GM21576 (cell line): Measurements from ENCODE around the gene ICOS.

ENCODE experiments used
- ATAC-seq: cut with Tn5 transposase; IDR thresholded peaks from one replicate; pipeline ENCODE4 v1.9.1; 2021; ENCODE audit warnings: mild to moderate bottlenecking, moderate library complexity; ENCODE audit not compliant: unreplicated experiment

Gene ICOS

DNA sequence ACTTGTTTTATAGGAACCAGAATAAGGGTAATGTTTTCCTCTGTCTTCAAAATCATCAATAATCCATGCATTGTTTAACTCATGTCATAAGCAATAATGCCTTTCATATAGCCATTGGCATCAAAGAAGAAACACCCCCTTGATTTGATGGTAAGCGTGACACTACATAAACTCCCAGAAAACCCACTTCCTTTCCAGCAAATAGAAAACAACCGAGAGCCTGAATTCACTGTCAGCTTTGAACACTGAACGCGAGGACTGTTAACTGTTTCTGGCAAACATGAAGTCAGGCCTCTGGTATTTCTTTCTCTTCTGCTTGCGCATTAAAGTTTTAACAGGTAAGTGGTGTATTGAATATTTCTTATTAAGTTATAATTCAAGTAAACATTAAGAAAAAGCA is at the start of gene ICOS:
Gene ICOS (plus strand): TSS at position 229 of the 400 bp plus-strand sequence. CDS start 52 bp downstream, at position 281.
- no peak for ATAC-seq

GRCh38 chr2:203887677-203888076 is 48.9 kb upstream of the ICOS start:
- ATAC-seq, result no peak

DNA sequence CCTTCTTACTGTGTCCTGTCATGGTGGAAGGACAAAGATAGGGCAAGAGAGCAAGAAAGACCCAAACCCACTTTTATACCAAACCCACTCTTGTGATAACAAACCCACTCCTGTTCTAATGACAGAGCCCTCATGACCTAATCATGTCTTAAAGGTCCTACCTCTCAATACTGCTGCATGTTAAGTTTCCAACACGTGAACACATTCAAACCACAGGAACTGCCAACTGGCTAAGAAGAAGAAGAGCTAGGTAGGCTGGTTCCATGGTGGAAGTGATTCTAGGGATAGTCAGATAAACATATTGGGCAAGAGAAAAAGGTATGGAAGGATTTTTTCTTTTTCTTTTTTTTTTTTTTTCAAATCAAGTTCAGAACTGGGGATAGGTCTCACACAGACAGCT is 47.0 kb upstream of the ICOS start:
- ATAC-seq, result no peak

DNA sequence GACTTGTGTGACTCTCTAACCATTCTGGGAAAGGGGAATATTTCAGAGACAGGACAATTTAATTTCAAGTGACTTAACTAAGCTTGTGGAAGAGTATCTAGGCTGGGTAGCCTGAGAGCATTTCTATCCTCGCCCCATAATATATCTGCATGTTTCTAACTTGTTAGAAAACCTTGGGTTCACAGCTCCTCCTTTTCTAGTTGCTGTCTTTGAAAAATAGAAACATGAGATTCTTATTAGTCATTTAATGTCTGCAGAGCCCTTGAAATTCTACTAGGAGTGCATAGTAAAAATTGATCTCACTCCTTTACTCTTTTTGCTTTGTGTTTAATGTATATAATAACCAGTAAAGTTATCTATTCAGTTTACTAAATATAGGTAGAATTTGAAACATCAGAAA is 46.6 kb upstream of the ICOS start:
- ATAC-seq, result no peak

- no peak for ATAC-seq
Observed at GRCh38 chr2:203890733-203891132, 45.8 kb upstream of the ICOS start.

DNA sequence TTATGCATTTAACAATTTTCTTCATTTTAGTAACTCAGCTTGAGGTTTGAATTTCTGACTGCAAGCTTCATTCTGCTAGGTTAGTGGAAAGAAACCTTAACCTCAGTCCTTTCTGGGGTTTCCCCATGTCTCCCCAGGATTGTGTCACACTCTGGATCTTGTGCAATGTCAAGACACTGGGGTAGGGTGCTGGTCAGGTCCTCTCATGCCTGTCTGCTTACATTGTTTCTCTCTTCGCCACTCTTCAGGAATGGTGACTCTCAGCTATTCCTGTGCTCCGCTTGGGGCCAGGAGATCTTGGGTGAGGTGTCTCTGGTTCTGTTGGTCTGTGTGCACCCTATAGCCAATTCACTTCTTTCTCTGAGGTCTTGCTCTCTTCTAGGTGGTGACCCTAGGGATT is 45.1 kb upstream of the ICOS start:
- no peak for ATAC-seq

- no peak for ATAC-seq
Observed at GRCh38 chr2:203892207-203892606, 44.4 kb upstream of the ICOS start.

GRCh38 chr2:203893401-203893800 is 43.2 kb upstream of the ICOS start:
- no peak for ATAC-seq

GRCh38 chr2:203893840-203894239 is 42.7 kb upstream of the ICOS start:
- ATAC-seq, result no peak

DNA sequence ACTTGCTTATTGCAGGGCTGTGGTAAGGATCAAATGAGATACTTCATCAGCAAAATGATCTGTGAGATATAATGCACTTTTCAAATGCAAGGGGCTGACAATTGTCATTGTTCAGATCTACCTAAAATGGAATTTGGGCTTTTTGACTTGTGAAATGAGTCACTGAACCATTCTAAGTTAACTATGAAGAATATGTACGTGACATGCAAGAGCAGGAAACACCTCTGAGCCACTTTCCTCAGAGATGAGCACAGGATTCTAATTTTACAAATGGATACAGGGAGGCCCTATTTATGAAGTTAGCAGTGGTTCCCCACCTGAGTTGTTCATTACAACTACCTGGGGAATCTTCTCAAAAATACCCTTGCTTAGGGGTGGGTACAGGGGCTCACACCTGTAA is 42.3 kb upstream of the ICOS start:
- ATAC-seq, result no peak

DNA sequence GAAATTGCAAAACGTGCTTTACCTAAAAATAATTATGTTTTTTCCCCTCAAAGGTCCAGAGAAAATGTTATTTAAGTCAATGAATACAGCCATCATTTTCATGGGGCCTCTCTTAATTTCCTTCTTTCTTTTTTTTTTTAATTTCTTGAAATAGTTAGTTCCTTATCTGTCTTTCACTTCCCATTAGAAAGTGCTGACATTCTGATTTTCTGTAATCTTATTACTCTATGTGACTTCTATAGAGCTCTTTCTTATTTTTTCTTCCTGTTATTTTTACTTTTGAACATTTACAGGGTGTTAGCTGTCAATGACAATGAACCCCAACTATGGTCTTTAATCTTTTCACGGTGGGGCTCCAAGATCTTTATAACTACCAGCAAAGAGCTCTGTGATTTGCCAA is 39.0 kb upstream of the ICOS start:
- ATAC-seq, result no peak

DNA sequence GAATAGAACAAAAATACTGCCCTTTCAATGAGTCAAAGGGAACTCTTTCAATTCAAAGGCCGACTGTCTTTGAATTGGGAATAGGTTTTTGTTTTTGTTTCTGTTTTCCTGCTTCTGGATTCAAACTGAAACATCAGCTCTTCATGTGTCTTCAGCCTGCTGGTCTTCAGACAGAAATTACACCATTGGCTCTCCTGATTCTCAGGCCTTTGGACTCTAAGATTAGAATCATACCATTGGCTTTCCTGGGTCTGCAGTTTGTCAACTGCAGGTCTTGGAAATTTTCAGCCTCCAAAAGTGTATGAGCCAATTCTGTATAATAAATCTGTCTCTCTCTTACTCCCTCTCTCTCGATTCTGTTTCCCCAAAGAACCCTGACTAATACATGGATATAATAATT is 37.9 kb upstream of the ICOS start:
- no peak for ATAC-seq

GRCh38 chr2:203900253-203900652 is 36.3 kb upstream of the ICOS start:
- ATAC-seq, result no peak

GRCh38 chr2:203904022-203904421 is 32.5 kb upstream of the ICOS start:
- no peak for ATAC-seq

GRCh38 chr2:203905656-203906055 is 30.9 kb upstream of the ICOS start:
- no peak for ATAC-seq

- ATAC-seq, result no peak
Observed at GRCh38 chr2:203908066-203908796, 28.3 kb upstream of the ICOS start.

- no peak for ATAC-seq
Observed at GRCh38 chr2:203908797-203909185, 27.8 kb upstream of the ICOS start.

- no peak for ATAC-seq
Observed at GRCh38 chr2:203909261-203909967, 27.1 kb upstream of the ICOS start.

- no peak for ATAC-seq
Observed at GRCh38 chr2:203909974-203910373, 26.6 kb upstream of the ICOS start.

DNA sequence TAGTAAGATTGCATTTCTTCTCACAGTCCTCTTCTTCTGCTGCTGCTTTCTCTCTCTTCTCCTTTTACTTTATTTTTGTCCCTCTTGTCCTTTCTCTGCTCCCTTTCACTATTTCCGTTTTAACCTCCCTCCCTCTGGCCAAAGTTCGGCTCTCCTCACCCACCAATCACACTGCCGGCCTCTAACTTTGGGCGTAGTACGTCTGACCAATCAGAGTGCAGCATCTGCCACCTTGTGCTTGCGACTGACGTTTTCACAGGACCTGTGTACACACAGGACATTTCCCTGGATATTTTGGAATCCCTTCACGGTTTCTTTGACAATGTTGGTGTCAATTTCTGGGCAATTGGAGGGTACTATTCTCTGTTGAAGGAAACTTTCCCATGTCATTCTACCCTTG is 22.6 kb upstream of the ICOS start:
- ATAC-seq, result no peak

DNA sequence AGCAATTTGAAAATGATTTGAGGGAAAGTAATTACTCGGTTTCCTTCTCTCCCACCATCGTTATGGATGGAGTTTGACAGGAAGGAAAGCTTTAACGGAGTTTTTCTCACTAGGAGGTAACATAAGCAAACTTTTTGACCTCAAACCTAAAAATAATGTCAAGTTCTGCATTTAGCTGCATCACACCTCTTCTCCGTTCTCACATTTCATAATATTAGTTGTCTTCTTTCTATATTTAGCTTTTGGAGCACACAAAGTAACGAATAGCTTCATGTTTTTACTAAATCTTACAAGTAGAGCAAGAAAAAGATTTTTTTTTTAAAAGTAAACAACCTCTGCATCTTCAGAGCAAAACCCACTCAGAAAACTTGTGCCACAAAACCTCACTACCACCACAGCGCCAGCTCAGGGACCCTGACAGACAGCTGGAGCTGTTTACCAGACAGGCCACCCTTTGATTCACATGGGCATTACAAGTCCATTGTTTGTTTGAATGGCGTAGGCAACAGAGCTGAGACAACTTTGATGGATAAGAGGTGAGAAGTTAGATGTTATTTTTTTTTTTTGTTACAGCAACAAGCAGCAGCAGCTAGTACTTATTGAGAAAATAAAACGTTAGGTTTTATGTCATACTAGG is 21.9 kb upstream of the ICOS start:
- no peak for ATAC-seq

GRCh38 chr2:203915256-203915655 is 21.3 kb upstream of the ICOS start:
- ATAC-seq, result no peak
